ENCODE measurements around the gene AP1M1.

Gene AP1M1

GRCh38 chr19:16285769-16286498, 88.2 kb downstream of the AP1M1 start:
- DNase-seq (ENCODE audit: extremely low spot score, insufficient read length, low read depth) (no peak), FAIRE-seq (no peak)

- DNase-seq (ENCODE audit: extremely low spot score, insufficient read length, low read depth) = no peak
- FAIRE-seq = no peak
These were observed 90.8 kb downstream of the AP1M1 start for GRCh38 chr19:16288544-16288943.

DNA sequence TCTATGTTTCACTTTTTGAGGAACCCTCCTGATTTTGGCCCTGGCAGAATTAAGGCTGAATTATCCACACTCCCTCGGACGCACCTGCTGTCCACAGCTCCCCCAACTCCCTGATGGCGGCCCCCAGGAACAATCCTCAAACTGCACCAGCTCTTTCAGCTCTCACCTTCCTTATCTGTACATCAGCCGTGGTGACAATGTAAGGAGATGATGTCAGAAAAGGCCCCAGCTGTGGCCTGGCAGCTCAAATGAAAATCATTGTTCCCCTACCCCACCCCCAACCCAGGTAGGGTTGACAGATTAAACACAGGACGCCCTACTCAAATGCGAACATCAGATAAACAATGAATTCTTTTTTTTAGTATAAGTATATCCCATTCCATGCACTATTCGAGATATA, 91.9 kb downstream of the AP1M1 start:
- DNase-seq (ENCODE audit: extremely low spot score, insufficient read length, low read depth) (no peak), FAIRE-seq (no peak)

DNA sequence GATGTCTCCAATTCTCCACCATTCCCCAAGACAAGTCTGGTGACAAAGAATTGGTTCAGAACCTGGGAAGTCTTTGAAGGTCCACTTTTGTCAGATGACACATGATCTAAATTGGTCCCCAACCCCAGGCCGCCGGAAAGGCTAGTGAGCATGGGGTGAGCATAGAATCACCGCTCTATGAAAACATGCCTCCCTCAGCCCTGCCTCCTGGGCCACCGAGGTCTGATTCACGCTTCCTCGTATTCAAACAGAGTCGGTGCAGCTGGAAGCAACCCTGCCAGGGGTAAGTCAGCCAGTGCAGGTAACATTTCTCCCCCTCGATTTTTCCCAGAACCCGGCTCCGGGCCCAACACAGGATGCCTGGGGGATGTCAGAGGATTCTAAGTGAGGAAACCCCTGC, 93.0 kb downstream of the AP1M1 start:
- DNase-seq (ENCODE audit: extremely low spot score, insufficient read length, low read depth) = no peak
- FAIRE-seq = no peak

DNA sequence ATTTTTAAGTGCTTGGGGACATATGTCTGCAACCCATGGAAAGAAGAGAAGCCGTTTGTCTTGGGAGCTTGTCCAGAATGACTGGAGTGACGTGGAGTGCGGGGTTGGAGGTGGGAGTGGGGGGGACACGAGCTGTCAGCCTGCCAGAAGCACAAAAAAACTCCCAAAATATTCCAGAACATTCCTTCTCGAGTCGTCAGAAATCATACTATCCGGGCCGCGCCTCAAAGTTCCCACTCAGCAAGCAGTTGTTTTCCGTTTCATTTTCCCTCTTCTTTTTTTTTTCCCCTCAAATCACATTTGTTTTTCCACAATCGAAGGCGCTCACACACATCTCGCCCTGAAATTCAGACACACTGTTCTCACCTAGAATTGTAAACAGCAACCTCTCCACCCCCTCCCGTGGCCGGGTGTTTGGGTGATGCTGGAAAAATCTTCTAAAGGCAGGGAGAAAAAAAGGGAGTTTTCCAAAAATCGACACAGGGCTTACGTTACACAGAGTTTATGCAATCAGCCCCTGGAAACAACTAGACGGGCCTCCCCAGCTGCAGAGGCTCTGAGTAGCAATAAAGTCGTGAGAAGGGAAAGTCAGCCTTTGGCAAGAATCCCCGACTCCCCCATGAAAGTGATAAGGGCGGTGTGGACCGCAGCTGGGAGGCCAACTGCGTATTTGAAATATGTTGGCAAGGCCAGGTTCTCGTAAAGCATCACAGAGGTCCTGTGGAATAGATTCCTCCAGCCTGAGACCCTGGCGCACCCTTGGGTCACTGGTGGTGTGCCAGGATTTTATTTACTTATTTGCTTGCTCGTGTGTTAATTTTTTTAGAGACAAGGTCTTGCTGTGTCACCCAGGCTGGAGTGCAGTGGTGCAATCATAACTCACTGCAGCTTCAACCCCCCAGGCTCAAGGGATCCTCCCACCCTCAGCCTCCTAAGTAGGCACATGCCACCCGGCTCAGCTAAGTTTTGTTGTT, 95.7 kb downstream of the AP1M1 start:
- no peak for DNase-seq (ENCODE audit: extremely low spot score, insufficient read length, low read depth)
- no peak for FAIRE-seq

GRCh38 chr19:16295057-16295456, 97.3 kb downstream of the AP1M1 start:
- DNase-seq (ENCODE audit: extremely low spot score, insufficient read length, low read depth) (no peak), FAIRE-seq (no peak)
